ENCODE results near the gene HAPLN2.
"Not testable (repeated sequence)": the region's sequence is repeated elsewhere in the genome, so short reads cannot be mapped to it uniquely, and the experiment has no call there.

HAPLN2 gene

DNA sequence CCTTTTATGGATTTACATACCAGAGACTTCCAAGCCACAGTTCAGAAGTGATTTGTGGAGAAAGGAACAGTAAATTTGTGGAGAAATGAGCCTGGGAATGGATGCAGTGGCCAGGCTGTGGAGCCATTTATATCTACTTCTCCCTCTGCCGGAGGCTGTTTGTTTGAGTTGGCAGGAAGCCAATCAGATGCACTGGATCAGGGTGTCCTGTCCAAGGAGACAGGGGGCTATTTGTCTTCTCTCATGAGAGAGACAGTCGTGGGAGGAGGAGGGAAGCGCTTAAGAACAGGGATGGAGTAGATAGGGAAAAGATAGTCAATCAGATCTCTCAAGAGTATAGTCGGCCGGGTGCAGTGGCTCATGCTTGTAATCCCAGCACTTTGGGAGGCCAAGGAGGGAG, 2.8 kb upstream of the HAPLN2 start:
- DNase-seq (ENCODE audit: low spot score): peak; percentile 99

- DNase-seq (ENCODE audit: low spot score): no peak
Observed at GRCh38 chr1:156619582-156619955, 354 bp downstream of the HAPLN2 start.

DNA sequence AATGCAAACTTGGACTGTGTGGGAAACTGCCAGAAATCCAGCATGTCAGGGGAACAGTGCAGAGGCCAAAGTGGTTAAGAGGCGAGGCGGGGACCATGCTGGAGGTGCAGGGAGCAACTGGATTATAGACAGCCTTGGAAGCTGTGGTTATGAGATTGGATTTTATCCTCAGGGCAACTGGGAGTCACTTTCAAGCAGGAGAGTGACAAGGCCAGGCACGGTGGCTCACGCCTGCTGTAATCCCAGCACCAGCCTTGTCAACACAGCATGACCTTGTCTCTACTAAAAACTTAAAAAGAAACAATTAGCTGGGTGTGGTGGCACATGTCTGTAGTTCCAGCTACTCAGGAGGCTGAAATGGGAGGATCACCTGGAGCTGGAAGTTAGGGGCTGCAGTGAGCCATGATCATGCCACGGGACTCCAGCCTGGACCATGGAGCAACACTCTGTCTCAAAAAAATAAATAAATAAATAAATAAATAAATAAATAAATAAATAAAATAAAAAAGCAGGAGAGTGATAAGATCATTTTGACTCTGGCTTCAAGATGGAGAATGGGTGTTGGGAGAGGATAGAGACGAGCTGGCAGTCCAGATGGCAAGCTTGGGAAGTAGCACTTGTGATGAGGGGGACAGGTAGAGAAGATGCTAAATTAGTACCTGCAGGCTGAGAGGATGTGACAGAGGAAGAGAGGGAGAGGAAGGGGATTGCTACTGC, 3.5 kb downstream of the HAPLN2 start:
- DNase-seq (ENCODE audit: low spot score): no peak

DNA sequence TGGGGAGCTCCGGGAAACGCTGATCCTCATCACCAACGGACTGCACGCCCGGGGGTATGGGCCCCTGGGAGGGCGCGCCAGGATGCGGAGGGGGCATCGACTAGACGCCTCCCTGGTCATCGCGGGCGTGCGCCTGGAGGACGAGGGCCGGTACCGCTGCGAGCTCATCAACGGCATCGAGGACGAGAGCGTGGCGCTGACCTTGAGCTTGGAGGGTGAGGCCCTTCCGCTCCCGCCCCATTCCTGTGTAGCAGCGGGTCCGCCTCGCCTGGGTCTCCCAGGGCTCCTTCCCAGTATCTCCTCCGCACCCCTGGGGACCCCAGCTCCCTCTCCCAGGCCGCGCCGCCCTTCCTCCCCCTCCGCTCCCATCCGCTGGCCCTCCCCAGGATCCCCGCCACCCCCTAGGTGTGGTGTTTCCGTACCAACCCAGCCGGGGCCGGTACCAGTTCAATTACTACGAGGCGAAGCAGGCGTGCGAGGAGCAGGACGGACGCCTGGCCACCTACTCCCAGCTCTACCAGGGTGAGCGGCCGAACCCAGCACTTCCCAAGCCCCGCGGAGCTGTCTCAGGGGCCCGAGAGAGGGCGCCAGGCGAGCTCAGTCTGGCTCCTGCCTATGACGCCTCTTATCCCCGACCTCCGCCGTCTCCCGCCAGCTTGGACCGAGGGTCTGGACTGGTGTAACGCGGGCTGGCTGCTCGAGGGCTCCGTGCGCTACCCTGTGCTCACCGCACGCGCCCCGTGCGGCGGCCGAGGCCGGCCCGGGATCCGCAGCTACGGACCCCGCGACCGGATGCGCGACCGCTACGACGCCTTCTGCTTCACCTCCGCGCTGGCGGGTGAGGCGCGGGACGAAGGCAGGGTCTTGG, 5.0 kb downstream of the HAPLN2 start:
- DNase-seq (ENCODE audit: low spot score): peak; percentile 82

DNA sequence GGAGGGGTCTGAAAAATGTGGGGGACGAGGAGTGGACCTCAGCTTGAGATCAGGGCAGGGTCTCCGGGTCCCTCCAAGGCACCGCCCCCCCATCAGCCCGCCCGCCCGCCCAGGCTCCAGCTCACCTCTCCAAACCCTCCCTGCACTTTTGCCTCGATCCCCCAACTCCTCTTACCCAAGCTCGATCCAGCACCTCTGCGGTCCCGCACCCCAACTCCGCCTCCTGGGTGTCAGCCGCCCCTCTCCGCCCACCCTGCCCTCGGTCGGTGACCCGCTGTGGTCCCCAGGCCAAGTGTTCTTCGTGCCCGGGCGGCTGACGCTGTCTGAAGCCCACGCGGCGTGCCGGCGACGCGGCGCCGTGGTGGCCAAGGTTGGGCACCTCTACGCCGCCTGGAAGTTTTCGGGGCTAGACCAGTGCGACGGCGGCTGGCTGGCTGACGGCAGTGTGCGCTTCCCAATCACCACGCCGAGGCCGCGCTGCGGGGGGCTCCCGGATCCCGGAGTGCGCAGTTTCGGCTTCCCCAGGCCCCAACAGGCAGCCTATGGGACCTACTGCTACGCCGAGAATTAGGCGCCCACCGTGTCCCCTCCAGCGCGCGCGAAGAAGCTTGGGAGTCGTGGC, 5.7 kb downstream of the HAPLN2 start:
- DNase-seq (ENCODE audit: low spot score): no peak

DNA sequence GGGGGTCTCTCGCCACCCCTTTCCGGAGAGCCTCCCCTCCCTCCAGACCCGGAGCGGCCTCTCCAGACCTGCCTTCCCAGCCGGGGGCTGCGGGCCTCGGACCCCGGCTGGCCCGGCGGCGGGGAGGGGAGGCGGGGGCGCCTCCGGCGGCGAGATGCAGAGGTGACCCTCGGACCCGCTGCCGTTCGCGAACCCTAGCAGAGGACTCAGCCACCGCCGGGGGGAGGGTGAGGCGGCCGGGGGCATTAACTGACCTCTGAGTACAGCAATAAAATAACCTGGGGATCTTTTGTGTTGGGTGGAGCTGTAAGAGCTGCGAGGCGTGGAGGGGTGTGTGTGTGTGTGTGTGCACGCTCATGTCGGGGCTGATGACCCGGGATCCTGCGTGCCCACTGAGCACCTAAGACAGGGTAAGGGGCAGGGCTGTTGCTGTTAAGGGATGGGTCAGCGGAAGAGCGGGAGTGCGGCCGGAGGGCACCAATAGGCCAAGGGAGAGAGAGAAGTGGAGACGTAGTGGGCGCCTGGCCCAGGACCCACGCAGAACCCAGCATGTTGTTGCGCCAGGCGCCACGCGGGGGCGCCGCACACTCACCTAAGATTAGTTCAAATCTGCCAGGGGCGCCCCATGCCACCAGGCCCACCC, 6.3 kb downstream of the HAPLN2 start:
- peak; percentile 66 for DNase-seq (ENCODE audit: low spot score)

GRCh38 chr1:156626079-156626438, 6.8 kb downstream of the HAPLN2 start:
- DNase-seq (ENCODE audit: low spot score): no peak

GRCh38 chr1:156627313-156627880, 8.2 kb downstream of the HAPLN2 start:
- DNase-seq (ENCODE audit: low spot score): peak; percentile 72

DNA sequence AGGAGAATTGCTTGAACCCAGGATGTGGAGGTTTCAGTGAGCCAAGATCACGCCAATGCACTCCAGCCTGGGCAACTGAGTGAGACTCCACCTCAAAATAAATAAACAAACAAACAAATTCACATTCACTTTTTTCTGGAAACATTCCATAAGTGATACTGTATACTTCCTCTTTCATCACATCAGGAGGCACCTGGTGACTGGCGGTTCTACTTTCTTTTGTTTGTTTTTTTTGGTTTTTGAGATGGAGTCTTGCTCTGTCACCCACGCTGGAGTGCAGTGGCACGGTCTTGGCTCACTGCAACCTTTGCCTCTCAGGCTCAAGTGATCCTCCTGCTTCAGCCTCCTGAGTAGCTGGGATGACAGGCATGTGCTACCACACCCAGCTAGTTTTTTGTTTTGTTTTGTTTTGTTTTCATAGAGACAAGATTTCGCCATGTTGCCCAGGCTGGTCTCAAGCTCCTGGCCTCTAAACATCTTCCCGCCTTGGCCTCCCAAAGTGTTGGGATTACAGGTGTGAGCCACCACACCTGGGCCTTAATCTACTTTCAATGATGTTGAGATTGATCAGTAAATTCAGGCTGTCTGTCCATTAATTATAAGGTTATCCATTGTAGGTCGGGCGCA, 10.7 kb downstream of the HAPLN2 start:
- DNase-seq (ENCODE audit: low spot score): no peak

GRCh38 chr1:156631152-156631551, 11.9 kb downstream of the HAPLN2 start:
- DNase-seq (ENCODE audit: low spot score): not testable (repeated sequence)

DNA sequence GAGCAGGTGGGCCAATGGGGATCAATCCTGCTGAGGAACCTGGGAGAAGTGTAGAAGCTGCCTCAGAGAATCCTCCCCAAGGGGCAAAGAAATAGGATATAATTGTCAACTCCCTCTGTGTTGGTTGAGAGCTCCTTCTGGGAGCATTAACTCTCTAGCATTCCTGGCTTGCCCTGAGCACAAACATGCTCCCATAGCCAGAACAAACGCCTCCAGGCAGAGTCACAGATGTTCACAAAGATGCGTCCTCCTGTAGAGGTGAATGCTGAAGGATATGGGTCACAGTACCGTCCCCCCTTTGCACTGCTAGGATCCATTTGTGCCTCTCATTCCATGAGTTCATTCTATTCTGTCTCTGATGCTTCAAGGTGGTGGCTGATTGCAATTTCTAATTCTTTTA, 13.1 kb downstream of the HAPLN2 start:
- no peak for DNase-seq (ENCODE audit: low spot score)

- no peak for DNase-seq (ENCODE audit: low spot score)
Observed at GRCh38 chr1:156638189-156638985, 19.2 kb downstream of the HAPLN2 start.

- no peak for DNase-seq (ENCODE audit: low spot score)
Observed at GRCh38 chr1:156639601-156640101, 20.4 kb downstream of the HAPLN2 start.

DNA sequence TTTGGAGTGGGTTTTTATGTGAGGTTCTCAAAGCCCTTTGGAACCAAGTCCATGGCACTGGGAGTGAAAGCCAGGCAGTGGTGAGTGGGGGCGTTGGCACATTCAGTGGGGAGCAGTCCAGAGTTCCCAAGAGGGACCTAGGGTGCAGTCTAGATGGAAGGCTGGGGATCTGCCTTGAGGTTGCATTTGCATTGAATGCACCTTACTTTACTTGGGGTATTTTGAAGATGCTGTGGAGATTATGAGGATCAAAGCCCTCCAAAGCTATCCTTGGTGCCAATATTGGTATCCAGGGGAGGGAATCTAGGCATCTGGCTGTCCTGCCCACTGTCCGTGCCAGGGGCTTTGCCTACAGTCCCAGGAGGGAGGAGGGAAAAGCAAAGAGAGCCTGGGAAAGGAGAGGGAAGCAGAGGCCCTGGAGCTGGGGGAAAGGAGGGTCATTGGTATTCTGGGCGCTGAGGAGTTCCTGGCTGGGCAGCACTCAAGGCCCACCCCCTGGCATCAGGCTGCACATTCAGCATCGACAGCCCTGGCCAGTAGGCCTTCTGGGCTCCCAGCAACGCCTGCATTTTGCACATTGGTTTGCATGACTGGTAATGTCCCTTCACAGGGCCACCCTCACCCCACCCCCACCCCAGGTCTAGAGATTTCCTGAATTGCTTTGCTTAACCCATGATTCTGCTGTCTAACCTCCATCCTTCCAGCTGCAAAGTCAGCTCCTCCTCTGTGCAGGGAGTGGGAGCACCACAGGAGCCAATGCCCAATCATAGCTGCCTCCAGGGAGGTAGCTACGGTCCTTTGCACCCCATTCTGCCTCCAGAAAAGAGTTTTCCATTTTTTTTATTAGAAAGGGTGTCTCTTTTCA, 21.9 kb downstream of the HAPLN2 start:
- no peak for DNase-seq (ENCODE audit: low spot score)

DNA sequence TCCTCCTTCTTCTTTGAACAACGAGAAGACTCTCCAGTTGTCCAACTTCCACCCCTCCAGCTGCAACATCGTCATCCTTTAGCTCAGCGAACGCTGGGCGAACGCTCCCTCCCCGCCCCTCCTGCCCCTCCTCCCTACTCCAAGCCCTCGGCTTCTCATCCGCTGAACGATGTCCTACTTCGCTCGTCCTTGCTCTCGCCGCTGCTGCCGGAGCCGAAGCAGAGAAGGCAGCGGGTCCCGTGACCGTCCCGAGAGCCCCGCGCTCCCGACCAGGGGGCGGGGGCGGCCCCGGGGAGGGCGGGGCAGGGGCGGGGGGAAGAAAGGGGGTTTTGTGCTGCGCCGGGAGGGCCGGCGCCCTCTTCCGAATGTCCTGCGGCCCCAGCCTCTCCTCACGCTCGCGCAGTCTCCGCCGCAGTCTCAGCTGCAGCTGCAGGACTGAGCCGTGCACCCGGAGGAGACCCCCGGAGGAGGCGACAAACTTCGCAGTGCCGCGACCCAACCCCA, 22.6 kb downstream of the HAPLN2 start, which contains the start of gene BCAN:
Gene BCAN, plus strand, starts transcription at position 357 of the 504 bp plus-strand sequence. CDS start 3,938 bp downstream, outside the sequence.
- peak; percentile 63 for DNase-seq (ENCODE audit: low spot score)

DNA sequence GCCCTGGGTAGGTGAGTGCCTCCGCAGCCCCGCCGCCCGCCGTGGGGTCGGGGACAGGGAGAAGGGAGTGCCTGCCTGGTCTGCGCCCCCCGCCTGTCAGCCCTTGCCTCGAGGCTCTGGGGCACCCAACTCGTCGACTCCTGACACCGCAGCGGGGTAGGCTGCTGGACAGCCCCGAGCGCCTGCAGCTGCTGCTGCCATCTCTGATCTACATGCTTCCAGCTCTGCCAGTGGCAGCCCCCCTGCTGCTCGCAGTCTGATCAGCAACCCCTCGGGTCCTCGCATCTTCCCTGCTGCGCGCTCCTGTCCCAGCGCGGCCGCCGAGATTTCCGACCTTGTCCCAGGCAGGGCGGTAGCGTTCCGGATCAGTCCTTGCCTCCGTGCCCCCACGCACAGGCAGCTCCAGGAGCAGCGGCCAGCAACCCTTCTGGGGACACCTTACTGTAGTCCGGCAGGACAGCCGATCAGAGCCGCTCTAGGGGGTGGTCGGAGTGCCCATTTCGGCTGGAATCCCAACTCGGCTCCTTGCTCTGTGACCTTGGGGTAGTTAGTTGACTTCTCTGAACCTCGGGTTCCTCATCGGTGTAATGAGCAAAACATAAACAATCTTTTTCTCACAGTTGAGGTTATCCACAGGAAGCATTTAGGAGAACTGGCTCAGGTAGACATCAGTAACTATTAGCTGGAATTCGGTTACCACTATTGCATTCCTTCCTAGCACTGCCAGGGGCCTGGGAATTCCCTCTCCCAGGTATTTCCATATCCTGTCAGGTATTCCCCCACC, 23.2 kb downstream of the HAPLN2 start:
- DNase-seq (ENCODE audit: low spot score): no peak

DNA sequence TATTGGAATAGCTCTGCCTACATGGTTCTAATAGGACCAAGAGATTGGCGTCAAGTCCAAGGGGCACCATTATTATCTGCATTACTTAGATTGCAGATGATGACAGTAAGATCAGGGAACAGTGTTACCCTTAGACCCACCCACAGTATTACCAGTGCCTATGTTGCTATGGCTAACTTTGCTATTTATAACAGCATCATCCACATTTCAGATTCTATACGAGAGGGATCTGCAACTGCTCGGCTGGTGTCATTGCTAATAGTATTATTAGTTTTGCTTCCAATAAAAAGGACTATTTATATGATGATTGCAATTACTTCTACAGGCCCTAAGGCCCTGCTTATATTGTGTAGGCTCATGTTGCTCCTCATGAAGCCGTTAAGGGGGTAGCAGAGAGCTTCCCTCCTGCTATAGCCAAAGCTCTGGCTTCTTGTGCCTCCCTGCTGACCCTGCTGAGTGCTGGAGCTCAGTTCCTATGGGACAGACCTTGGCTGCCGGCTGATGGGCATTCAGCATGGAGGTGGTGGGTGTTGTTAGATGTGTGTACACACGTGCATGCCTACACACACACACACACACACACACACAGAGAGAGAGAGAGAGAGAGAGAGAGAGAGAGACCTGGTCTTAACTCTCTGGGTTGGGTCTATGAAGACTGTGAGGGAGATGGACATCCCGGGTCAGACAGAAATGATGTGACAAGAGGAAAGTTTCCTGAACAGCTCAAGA, 24.0 kb downstream of the HAPLN2 start:
- no peak for DNase-seq (ENCODE audit: low spot score)

- no peak for DNase-seq (ENCODE audit: low spot score)
Observed at GRCh38 chr1:156643778-156644092, 24.5 kb downstream of the HAPLN2 start.
